DND-41 (cell line): Measurements from ENCODE around the gene REC114.

ENCODE experiments used
- CTCF ChIP-seq: IDR thresholded peaks from 2 replicates; pipeline ENCODE4 v1.5.1; 2012; ENCODE audit warnings: borderline replicate concordance, low read length, moderate library complexity, mild to moderate bottlenecking; ENCODE audit not compliant: poor library complexity, severe bottlenecking; ENCODE audit errors: extremely low read depth
- EZH2 ChIP-seq: IDR thresholded peaks from 3 replicates; pipeline ENCODE4 v1.6.1; 2012; ENCODE audit warnings: borderline replicate concordance, low read depth, mild to moderate bottlenecking, moderate library complexity, low read length, inconsistent platforms; ENCODE audit not compliant: severe bottlenecking

GRCh38 chr15:73483053-73483452 lies 40.1 kb downstream of the REC114 start:
- TF ChIP-seq CTCF (no peak), EZH2 (no peak)
